ENCODE measurements around the gene ADGRG7. TPM values are rescaled to one million over a fixed set of nuclear protein-coding genes. Genes with fewer than 3 reads are reported as not detected.
A peak's percentile ranks its signal among the peaks of the same experiment; 100 is the strongest.

Gene ADGRG7
- total RNA-seq, 1 donor from 2014 or later: not detected

DNA sequence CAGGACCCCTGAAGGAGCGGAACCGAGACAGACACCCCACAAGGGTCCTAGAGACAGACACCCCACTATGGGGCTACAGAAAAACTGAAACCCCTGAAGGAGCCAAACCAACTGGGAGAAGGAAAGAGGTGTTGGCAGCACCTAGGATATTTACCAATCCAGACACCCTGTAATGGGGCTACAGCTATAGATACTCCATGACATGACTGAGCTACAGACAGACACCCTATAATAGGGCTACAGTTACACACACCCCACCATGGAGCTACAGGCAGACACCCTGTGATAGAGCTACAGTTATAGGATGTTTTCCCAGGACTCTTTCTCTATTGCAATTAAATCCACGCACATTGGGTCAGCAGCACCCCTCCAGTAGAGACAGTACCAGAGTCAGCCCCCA, 22.6 kb upstream of the ADGRG7 start:
- H3K4me1 Mint-ChIP-seq (ENCODE audit: low read depth): peaks cover 18% of the 10 kb centered on the region
- H3K36me3 Mint-ChIP-seq (ENCODE audit: low read depth): peaks cover 2% of the 10 kb centered on the region
- no peak for DNase-seq (ENCODE audit: low spot score)
- no peak overlapping the region for H3K4me3 Mint-ChIP-seq (ENCODE audit: unreplicated experiment)
- no peaks in the 10 kb centered on the region for H3K27me3 Mint-ChIP-seq (ENCODE audit: low read depth)
- TF ChIP-seq, protein P1, sequence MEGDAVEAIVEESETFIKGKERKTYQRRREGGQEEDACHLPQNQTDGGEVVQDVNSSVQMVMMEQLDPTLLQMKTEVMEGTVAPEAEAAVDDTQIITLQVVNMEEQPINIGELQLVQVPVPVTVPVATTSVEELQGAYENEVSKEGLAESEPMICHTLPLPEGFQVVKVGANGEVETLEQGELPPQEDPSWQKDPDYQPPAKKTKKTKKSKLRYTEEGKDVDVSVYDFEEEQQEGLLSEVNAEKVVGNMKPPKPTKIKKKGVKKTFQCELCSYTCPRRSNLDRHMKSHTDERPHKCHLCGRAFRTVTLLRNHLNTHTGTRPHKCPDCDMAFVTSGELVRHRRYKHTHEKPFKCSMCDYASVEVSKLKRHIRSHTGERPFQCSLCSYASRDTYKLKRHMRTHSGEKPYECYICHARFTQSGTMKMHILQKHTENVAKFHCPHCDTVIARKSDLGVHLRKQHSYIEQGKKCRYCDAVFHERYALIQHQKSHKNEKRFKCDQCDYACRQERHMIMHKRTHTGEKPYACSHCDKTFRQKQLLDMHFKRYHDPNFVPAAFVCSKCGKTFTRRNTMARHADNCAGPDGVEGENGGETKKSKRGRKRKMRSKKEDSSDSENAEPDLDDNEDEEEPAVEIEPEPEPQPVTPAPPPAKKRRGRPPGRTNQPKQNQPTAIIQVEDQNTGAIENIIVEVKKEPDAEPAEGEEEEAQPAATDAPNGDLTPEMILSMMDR (IDR thresholded peaks at IDR 0.05): no peak
- H3K27ac Mint-ChIP-seq (ENCODE audit: unreplicated experiment): no peak overlapping the region
- H3K9me3 Mint-ChIP-seq (ENCODE audit: low read depth): peaks cover 7% of the 10 kb centered on the region

DNA sequence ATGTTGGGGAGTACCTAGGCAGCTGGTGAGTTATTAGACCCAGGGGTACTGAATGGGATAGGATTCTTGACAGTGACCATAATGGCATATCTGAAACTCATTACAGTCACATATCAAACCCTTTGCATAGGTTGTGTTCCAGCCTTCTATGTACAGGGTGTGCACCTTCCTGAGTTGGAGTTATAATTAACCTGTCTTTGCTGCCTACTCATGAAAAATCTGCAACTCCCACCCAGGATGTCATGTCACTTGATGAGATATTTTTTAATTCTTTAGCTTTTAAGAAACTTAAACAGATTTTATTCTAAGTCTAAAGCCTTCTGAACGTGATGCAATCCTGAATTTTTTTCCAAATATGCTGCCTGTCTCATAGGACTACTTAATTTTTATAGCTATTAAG, 21.1 kb upstream of the ADGRG7 start:
- peaks cover 2% of the 10 kb centered on the region for H3K36me3 Mint-ChIP-seq (ENCODE audit: low read depth)
- no peaks in the 10 kb centered on the region for H3K27me3 Mint-ChIP-seq (ENCODE audit: low read depth)
- TF ChIP-seq, protein P1 (IDR thresholded peaks at IDR 0.05): no peak
- no peak for DNase-seq (ENCODE audit: low spot score)
- no peak overlapping the region for H3K27ac Mint-ChIP-seq (ENCODE audit: unreplicated experiment)
- no peak overlapping the region for H3K4me3 Mint-ChIP-seq (ENCODE audit: unreplicated experiment)
- peaks cover 5% of the 10 kb centered on the region for H3K4me1 Mint-ChIP-seq (ENCODE audit: low read depth)
- peaks cover 4% of the 10 kb centered on the region for H3K9me3 Mint-ChIP-seq (ENCODE audit: low read depth)

DNA sequence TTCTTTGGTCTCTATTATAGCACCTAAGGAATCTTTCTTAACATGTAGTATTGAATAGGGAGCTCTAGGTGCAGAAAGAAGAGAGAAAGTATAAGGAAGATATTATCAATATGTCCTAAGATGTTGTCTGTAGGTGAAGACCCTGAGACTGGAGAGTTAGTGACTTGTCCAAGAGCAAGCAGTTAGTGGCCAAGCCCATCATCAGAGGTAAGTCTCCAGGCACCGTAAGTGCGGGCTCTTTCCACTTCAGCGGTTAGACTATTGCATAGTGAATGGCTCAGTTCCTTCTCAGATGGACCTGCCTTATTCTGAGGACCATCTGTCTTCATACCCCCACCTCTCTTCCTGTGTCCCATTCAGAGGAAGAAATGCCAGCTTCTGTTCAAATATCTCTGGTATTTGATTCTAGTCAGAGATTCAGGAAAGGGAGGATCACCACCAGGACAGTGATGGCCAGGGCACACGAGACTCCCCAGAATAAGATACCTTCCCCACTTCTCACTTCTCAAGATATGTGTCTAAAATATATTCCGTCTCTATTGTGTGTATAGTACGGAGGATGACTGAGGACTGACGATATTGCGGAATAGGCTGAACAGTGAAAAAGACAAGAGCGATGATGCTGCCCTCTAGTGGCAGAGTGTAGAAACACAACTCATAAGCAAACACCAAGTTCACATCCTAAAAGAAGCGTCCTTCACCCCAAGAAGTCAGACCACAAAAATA, 19.1 kb upstream of the ADGRG7 start:
- Mint-ChIP-seq H3K36me3 (ENCODE audit: low read depth) (peaks cover 2% of the 10 kb centered on the region), H3K27ac (ENCODE audit: unreplicated experiment) (peak overlapping the region; percentile 5), H3K4me1 (ENCODE audit: low read depth) (peaks cover 5% of the 10 kb centered on the region), H3K4me3 (ENCODE audit: unreplicated experiment) (peak overlapping the region; percentile 52), H3K9me3 (ENCODE audit: low read depth) (no peaks in the 10 kb centered on the region), H3K27me3 (ENCODE audit: low read depth) (peaks cover 6% of the 10 kb centered on the region)
- DNase-seq (ENCODE audit: low spot score): no peak
- TF ChIP-seq, protein P1 (IDR thresholded peaks at IDR 0.05): peak; percentile 98

DNA sequence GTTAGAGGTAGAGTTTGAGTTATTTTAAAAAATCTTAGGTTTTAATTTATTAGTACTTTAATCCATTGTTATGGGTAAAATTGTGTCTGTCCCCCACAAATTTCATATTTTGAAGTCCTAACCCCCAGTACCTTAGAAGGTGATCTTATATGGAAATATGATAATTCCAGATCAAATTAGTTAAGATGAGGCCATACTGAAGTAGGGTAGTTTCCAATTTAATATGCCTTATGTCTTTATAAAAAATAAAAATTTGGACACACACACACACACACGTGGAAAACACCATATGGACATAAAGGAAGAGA, 18.6 kb upstream of the ADGRG7 start:
- no peak for DNase-seq (ENCODE audit: low spot score)
- H3K27me3 Mint-ChIP-seq (ENCODE audit: low read depth): peaks cover 11% of the 10 kb centered on the region
- H3K36me3 Mint-ChIP-seq (ENCODE audit: low read depth): peaks cover under 1% of the 10 kb centered on the region
- TF ChIP-seq, protein P1 (IDR thresholded peaks at IDR 0.05): peak; percentile 55
- H3K4me1 Mint-ChIP-seq (ENCODE audit: low read depth): peaks cover 5% of the 10 kb centered on the region
- no peak overlapping the region for H3K4me3 Mint-ChIP-seq (ENCODE audit: unreplicated experiment)
- H3K9me3 Mint-ChIP-seq (ENCODE audit: low read depth): no peaks in the 10 kb centered on the region
- H3K27ac Mint-ChIP-seq (ENCODE audit: unreplicated experiment): no peak overlapping the region

DNA sequence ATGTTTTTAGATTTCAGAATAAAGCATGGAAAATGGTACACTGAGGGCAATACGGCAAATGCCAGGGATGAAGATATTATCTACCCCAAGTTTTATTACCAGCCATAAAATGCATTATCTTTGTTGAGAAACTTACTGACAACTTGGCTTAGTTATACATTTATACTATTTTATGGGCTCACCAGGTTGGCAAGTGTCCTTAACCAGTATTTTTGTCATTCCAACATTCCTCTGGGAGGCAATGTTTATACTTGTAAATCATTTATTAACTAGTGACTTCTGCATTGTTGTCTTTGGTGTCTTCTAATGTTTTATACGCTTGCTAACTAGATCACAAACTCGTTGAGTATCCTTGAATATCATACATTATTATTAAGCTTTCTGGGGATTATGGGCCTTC, 18.0 kb upstream of the ADGRG7 start:
- Mint-ChIP-seq H3K4me3 (ENCODE audit: unreplicated experiment) (no peak overlapping the region), H3K9me3 (ENCODE audit: low read depth) (no peaks in the 10 kb centered on the region)
- no peak for DNase-seq (ENCODE audit: low spot score)

More for the DNA sequence above, 18.0 kb upstream of the ADGRG7 start:
- Mint-ChIP-seq H3K27me3 (ENCODE audit: low read depth) (peaks cover 16% of the 10 kb centered on the region), H3K4me1 (ENCODE audit: low read depth) (peaks cover 5% of the 10 kb centered on the region), H3K27ac (ENCODE audit: unreplicated experiment) (no peak overlapping the region), H3K36me3 (ENCODE audit: low read depth) (no peaks in the 10 kb centered on the region)
- TF ChIP-seq, protein P1 (IDR thresholded peaks at IDR 0.05): no peak

All from chondrocyte (in vitro differentiated cells).